Common myeloid progenitor, CD34-positive (primary cell): ENCODE results near the gene RNASE1.

Experiments
- CTCF ChIA-PET: fragments of 350-600 bp; sonication (Branson Sonifier 250); formaldehyde crosslinking; loops from one replicate; lab custom pipeline; 2021; ENCODE audit warnings: antibody characterized with exemption; lab: Charles Lee
- POLR2A ChIA-PET: fragments of 350-600 bp; sonication (Branson Sonifier 250); formaldehyde crosslinking; loops from one replicate; lab custom pipeline; 2021; ENCODE audit warnings: antibody characterized with exemption; lab: Charles Lee
- DNase-seq, 3 donors: peaks; one replicate each; pipeline versions ENCODE4 v3.0.0 to v3.0.0-alpha.2; 2013
- H3K27ac ChIP-seq, 2 experiments: 1 replicate in 1 of 2; 2 replicates in 1 of 2; pipeline ENCODE4 v1.7.0; 2013; ENCODE audit warnings: inconsistent platforms in 2 of 2, low read length in 2 of 2, mild to moderate bottlenecking in 2 of 2, low read depth in 1 of 2, moderate library complexity in 1 of 2; ENCODE audit not compliant: severe bottlenecking in 2 of 2, insufficient read depth in 1 of 2, poor library complexity in 1 of 2
- H3K27me3 ChIP-seq, 5 experiments: replicated peaks in 2 of 5; 1 replicate in 3 of 5; 2 replicates in 2 of 5; pipeline versions ENCODE4 v1.6.1 to v1.7.0; 2013; ENCODE audit warnings: low read length in 4 of 5, mild to moderate bottlenecking in 2 of 5, moderate library complexity in 2 of 5, inconsistent platforms in 1 of 5; ENCODE audit not compliant: insufficient read depth in 5 of 5, control insufficient read depth in 4 of 5
- H3K36me3 ChIP-seq, 4 experiments: 1 replicate in 2 of 4; 2 replicates in 2 of 4; pipeline versions ENCODE4 v1.6.1 to v1.7.0; 2013; ENCODE audit warnings: low read length in 3 of 4, control low read depth in 1 of 4, mild to moderate bottlenecking in 1 of 4; ENCODE audit not compliant: control insufficient read depth in 4 of 4, insufficient read depth in 4 of 4
- H3K4me1 ChIP-seq, 4 experiments: 1 replicate in 3 of 4; 2 replicates in 1 of 4; pipeline versions ENCODE4 v1.6.1 to v1.7.1; 2013; ENCODE audit warnings: low read length in 3 of 4, mild to moderate bottlenecking in 3 of 4, control low read depth in 1 of 4, inconsistent platforms in 1 of 4, moderate library complexity in 1 of 4; ENCODE audit not compliant: control insufficient read depth in 4 of 4, insufficient read depth in 4 of 4; ENCODE audit errors: control extremely low read depth in 1 of 4
- H3K4me3 ChIP-seq, 7 experiments: 1 replicate in 4 of 7; 2 replicates in 3 of 7; pipeline versions ENCODE4 v1.5.1 to v1.7.0; 2013; ENCODE audit warnings: mild to moderate bottlenecking in 7 of 7, low read length in 6 of 7, moderate library complexity in 6 of 7, inconsistent platforms in 2 of 7, low read depth in 2 of 7, control low read depth in 1 of 7; ENCODE audit not compliant: insufficient read depth in 4 of 7, control insufficient read depth in 1 of 7; ENCODE audit errors: extremely low read depth in 1 of 7
- H3K9me3 ChIP-seq, 5 experiments: 1 replicate in 4 of 5; 2 replicates in 1 of 5; pipeline versions ENCODE4 v1.6.1 to v1.7.1; 2013; ENCODE audit warnings: low read length in 4 of 5, mild to moderate bottlenecking in 2 of 5, inconsistent platforms in 1 of 5, low read depth in 1 of 5, moderate library complexity in 1 of 5; ENCODE audit not compliant: control insufficient read depth in 4 of 5, insufficient read depth in 2 of 5; ENCODE audit errors: control extremely low read depth in 1 of 5
- WGBS: methylation state at CpG from one replicate; pipeline ENCODE4 v1.1.5; 2013; ENCODE audit not compliant: insufficient coverage; 5-methylcytosine and 5-hydroxymethylcytosine counted together

RNASE1 gene

DNA sequence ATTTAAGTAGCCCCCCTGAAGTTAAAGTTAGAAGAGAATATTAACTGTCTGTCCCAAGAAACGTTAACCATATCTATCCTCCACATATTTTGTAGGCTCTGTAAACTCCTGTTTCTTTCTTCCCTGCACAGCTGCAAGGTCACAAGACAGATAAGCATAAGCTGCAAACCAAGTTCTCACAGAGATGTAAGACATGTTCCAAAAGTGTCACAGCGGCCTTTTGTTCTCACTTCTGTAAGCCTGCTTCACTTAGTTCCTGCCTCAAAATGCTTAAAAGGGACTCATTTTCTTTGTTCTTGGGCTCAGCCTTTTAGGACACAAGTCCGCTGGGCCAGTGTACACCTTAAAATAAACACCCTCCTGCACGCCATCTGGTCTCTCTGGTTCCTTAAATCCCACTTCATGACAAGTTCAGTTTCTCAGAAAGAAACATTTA is 3.2 kb downstream of the RNASE1 start:
- DNase-seq: peak in 2 of 3 donors; percentile 49 to 82
- Histone ChIP-seq H3K9me3 (no peaks in the 10 kb centered on the region), H3K27me3 (no peaks in the 10 kb centered on the region), H3K4me3 (peak overlapping the region in 1 of 7 experiments; percentile 55), H3K36me3 (no peaks in the 10 kb centered on the region), H3K27ac (peak overlapping the region in 1 of 2 experiments; percentile 76), H3K4me1 (peaks cover 2 to 45% (median 23%) of the 10 kb centered on the region in 4 experiments)
- WGBS: 35% methylated on average over 3 of the region's 4 CpGs
- ChIA-PET POLR2A (no interaction called here), CTCF (interaction anchor here (1.3 to 1.9 kb wide), 4 partner anchors 10 to 172 kb away, joined by 3 to 7 read pairs (median 4); no protein-coding TSS in a partner anchor)

DNA sequence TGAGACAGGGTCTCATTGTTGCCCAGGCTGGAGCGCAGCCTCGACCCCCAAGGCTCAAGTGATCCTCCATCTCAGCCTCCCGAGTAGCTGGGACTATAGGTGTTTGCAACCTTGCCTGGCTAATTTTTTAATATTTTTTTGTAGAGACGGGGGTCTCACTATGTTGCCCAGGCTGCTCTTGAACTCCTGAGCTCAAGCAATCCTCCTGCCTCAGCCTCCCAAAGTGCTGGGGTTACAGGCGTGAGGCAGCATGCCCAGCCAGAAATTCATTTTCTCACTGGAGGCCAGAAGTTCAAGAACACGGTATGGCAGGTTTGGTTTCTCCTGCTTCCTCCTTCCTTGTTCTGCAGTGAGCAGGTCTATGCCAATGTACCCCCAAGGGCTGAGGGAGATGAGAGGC is 3.7 kb downstream of the RNASE1 start:
- DNase-seq: no peak
- Histone ChIP-seq H3K4me3 (no peak overlapping the region), H3K4me1 (peaks cover 2 to 50% (median 23%) of the 10 kb centered on the region in 4 experiments), H3K27me3 (no peaks in the 10 kb centered on the region), H3K36me3 (no peaks in the 10 kb centered on the region), H3K27ac (peak overlapping the region in 1 of 2 experiments; percentile 76), H3K9me3 (no peaks in the 10 kb centered on the region)
- POLR2A ChIA-PET: no interaction called here
- CTCF ChIA-PET: interaction anchor here (1.3 to 1.9 kb wide), 2 partner anchors 9 to 38 kb away, joined by 4 to 7 read pairs; no protein-coding TSS in a partner anchor
- WGBS: 95% methylated on average over 4 of the region's 6 CpGs

DNA sequence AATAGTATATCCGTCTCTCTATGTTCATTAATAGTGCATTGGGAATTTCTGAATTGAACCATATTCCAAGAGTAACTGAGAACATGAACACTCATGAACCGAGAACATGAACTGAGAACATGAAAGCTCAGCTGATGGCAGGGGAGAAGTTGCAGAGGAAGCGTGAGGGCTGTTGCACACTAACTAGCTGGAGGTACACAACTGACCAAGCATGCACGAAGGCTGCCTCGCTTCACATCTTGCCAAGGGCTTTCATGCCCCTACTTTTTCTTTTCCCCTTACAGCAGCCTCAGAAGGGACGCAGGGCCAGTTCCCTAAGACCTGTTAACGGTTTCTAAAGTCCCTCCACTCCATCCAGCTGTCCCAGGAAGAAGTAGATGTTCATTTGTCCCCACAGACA is 4.3 kb downstream of the RNASE1 start:
- no peaks in the 10 kb centered on the region for H3K27me3 ChIP-seq
- ChIA-PET POLR2A (no interaction called here), CTCF (interaction anchor here (1.3 to 1.9 kb wide), 2 partner anchors 9 to 38 kb away, joined by 4 to 7 read pairs; no protein-coding TSS in a partner anchor)
- H3K4me3 ChIP-seq: no peak overlapping the region
- DNase-seq: no peak
- no peaks in the 10 kb centered on the region for H3K36me3 ChIP-seq
- 86% methylated on average over 4 of the region's 7 CpGs for WGBS
- H3K9me3 ChIP-seq: no peaks in the 10 kb centered on the region
- peaks cover 2 to 50% (median 23%) of the 10 kb centered on the region in 4 experiments for H3K4me1 ChIP-seq
- H3K27ac ChIP-seq: peak overlapping the region in 1 of 2 experiments; percentile 76

DNA sequence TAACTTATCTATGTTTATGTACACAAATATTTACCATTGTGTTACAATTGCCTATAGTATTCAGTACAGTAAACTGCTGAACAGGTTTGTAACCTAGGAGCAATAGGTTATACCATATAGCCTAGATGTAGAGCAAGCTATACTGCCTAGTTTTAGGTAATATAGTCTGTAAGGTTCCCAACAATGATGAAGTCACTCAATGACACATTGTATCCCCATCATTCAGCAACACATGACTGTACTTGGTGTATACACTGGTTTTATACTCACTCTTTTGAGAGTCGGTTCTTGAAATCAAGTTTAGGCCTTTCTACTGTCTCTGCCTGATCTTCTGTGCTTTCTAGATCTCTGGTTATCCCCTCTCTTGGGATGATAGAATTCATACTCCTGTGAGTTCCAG is 5.5 kb downstream of the RNASE1 start:
- WGBS: 100% methylated on average over 1 of the region's 1 CpG
- H3K4me1 ChIP-seq: peaks cover 2 to 50% (median 23%) of the 10 kb centered on the region in 4 experiments
- no peak for DNase-seq
- POLR2A ChIA-PET: no interaction called here
- H3K9me3 ChIP-seq: no peaks in the 10 kb centered on the region
- CTCF ChIA-PET: no interaction called here
- no peak overlapping the region for H3K4me3 ChIP-seq
- no peaks in the 10 kb centered on the region for H3K36me3 ChIP-seq
- no peaks in the 10 kb centered on the region for H3K27me3 ChIP-seq
- H3K27ac ChIP-seq: no peak overlapping the region

DNA sequence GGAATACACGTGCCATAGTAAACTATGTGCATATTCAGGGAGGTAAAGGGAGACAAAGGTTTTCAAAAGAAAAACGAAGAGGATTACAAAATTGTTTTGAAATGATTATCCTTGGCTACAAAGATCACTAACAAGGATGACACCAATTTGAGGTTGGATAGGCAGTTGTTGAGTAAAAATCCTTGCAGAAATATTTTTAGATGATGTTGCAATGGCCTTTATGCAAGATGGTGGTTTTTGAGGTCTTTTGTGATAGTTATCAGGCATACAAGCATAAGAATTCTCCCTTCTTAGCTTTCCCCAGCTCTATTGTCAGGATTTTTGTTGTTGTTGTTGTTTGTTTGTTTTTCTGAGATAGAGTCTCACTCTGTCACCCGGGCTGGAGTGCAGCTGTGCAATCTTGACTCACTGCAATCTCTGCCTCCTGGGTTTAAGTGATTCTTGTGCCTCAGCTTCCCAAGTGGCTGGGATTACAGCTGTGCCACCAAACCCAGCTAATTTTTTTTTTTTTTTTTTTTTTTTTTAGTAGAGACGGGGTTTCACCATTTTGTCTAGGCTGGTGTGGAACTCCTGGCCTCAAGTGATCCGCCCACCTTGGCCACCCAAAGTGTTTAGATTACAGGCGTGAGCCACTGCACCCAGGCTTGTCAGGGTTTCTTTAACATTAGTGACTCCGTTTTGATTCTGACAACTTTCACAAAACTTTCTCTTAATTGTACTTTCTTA is 7.8 kb downstream of the RNASE1 start:
- CTCF ChIA-PET: no interaction called here
- 88% methylated on average over 4 of the region's 7 CpGs for WGBS
- Histone ChIP-seq H3K9me3 (no peaks in the 10 kb centered on the region), H3K36me3 (no peaks in the 10 kb centered on the region), H3K27me3 (no peaks in the 10 kb centered on the region), H3K4me1 (peaks cover 4 to 47% (median 19%) of the 10 kb centered on the region in 4 experiments), H3K27ac (no peak overlapping the region), H3K4me3 (no peak overlapping the region)
- DNase-seq: peak in 2 of 3 donors; percentile 42 to 43
- POLR2A ChIA-PET: no interaction called here

DNA sequence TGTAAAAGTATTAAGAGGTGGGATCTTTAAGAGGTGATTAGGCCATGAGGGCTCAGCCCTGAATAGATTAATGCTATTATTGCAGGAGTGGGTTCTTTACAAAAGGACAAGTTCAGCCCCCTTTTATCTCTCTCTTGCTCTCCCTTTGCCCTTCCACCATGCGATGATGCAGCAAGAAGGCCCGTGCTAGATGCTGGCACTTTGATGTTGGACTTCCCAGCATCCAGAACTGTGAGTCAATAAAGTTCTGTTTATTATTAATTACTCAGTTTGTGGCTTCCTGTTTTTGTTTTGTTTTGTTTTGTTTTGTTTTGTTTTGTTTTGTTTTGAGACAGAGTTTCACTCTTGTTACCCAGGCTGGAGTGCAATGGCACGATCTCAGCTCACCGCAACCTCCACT is 10.1 kb downstream of the RNASE1 start:
- DNase-seq: no peak
- Histone ChIP-seq H3K9me3 (no peaks in the 10 kb centered on the region), H3K36me3 (no peaks in the 10 kb centered on the region), H3K27me3 (no peaks in the 10 kb centered on the region), H3K4me3 (no peak overlapping the region), H3K27ac (no peak overlapping the region), H3K4me1 (peaks cover 11 to 30% (median 16%) of the 10 kb centered on the region in 4 experiments)
- CTCF ChIA-PET: interaction anchor here (0.9 to 1.1 kb wide), 2 partner anchors 35 to 179 kb away, joined by 3 to 4 read pairs; no protein-coding TSS in a partner anchor
- 96% methylated on average over 4 of the region's 4 CpGs for WGBS
- POLR2A ChIA-PET: no interaction called here

DNA sequence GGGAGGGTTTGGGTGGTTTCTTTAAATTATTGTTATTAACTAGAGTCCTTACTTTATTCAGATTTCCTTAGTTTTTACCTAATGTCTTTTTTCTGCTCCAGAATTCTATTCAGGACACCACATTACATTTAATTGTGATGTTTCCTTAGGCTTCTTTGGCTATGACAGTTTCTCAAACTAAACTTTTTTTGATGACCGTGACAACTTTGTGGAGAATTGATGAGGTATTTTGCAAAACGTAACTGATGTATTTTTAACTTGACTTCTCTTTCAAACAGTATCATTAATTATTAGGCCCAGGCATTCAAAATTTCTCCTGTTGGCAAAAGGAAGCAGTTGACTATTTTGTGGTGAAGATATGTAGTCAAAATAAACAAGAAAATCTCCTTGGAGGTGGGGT is 11.0 kb downstream of the RNASE1 start:
- ChIA-PET POLR2A (no interaction called here), CTCF (no interaction called here)
- no peaks in the 10 kb centered on the region for H3K27me3 ChIP-seq
- no peaks in the 10 kb centered on the region for H3K9me3 ChIP-seq
- H3K4me3 ChIP-seq: no peak overlapping the region
- DNase-seq: no peak
- H3K27ac ChIP-seq: no peak overlapping the region
- no peaks in the 10 kb centered on the region for H3K36me3 ChIP-seq
- peaks cover 12 to 36% (median 16%) of the 10 kb centered on the region in 4 experiments for H3K4me1 ChIP-seq
- WGBS: no CpG with 5 or more reads among the region's 2 CpGs
